Chondrocyte (in vitro differentiated cells): Measurements from ENCODE around the gene RFC5. TPM values are rescaled to one million over a fixed set of nuclear protein-coding genes. Genes with fewer than 3 reads are reported as not detected.
"Not testable (repeated sequence)": the region's sequence is repeated elsewhere in the genome, so short reads cannot be mapped to it uniquely, and the experiment has no call there.

Experiments used
- DNase-seq: peaks from one replicate; pipeline ENCODE4 v3.0.0; 2021; ENCODE audit warnings: mixed read lengths, low spot score
- H3K27ac Mint-ChIP-seq: one replicate; pipeline ENCODE4 v1.8.0; 2021; ENCODE audit warnings: mild to moderate bottlenecking, moderate library complexity, mixed read lengths; ENCODE audit not compliant: unreplicated experiment
- H3K27me3 Mint-ChIP-seq: 2 replicates; pipeline ENCODE4 v1.8.0; 2021; ENCODE audit warnings: low read depth, mixed read lengths
- H3K36me3 Mint-ChIP-seq: 2 replicates; pipeline ENCODE4 v1.8.0; 2021; ENCODE audit warnings: low read depth, mixed read lengths
- H3K4me1 Mint-ChIP-seq: 2 replicates; pipeline ENCODE4 v1.8.0; 2021; ENCODE audit warnings: low read depth, mild to moderate bottlenecking, mixed read lengths
- H3K4me3 Mint-ChIP-seq: one replicate; pipeline ENCODE4 v1.8.0; 2021; ENCODE audit warnings: mild to moderate bottlenecking, moderate library complexity, mixed read lengths; ENCODE audit not compliant: unreplicated experiment
- H3K9me3 Mint-ChIP-seq: 2 replicates; pipeline ENCODE4 v1.8.0; 2021; ENCODE audit warnings: low read depth, mixed read lengths
- total RNA-seq: library from RNA; stranded (reverse); gene quantifications from 3 replicates; pipeline ENCODE4 v1.2.1, GENCODE V29; 2021
- TF ChIP-seq, protein P1 (sequence below): fragments of 200-600 bp; sonication (generic); IDR thresholded peaks from 2 replicates; pipeline ENCODE4 v1.5.0; 2021; ENCODE audit warnings: antibody characterized with exemption, mild to moderate bottlenecking, moderate library complexity

Gene RFC5
- total RNA-seq, 1 donor from 2014 or later = 6.3 TPM

GRCh38 chr12:118013283-118013682, 3.2 kb upstream of the RFC5 start:
- H3K36me3 Mint-ChIP-seq = no peaks in the 10 kb centered on the region
- TF ChIP-seq, protein P1, sequence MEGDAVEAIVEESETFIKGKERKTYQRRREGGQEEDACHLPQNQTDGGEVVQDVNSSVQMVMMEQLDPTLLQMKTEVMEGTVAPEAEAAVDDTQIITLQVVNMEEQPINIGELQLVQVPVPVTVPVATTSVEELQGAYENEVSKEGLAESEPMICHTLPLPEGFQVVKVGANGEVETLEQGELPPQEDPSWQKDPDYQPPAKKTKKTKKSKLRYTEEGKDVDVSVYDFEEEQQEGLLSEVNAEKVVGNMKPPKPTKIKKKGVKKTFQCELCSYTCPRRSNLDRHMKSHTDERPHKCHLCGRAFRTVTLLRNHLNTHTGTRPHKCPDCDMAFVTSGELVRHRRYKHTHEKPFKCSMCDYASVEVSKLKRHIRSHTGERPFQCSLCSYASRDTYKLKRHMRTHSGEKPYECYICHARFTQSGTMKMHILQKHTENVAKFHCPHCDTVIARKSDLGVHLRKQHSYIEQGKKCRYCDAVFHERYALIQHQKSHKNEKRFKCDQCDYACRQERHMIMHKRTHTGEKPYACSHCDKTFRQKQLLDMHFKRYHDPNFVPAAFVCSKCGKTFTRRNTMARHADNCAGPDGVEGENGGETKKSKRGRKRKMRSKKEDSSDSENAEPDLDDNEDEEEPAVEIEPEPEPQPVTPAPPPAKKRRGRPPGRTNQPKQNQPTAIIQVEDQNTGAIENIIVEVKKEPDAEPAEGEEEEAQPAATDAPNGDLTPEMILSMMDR = no peak
- no peak for DNase-seq
- H3K4me1 Mint-ChIP-seq = peaks cover 17% of the 10 kb centered on the region
- H3K27me3 Mint-ChIP-seq = no peaks in the 10 kb centered on the region
- no peak overlapping the region for H3K4me3 Mint-ChIP-seq
- H3K27ac Mint-ChIP-seq = no peak overlapping the region
- H3K9me3 Mint-ChIP-seq = no peaks in the 10 kb centered on the region

- Mint-ChIP-seq H3K27me3 (no peaks in the 10 kb centered on the region), H3K27ac (no peak overlapping the region), H3K4me1 (peaks cover 17% of the 10 kb centered on the region), H3K36me3 (peaks cover 1% of the 10 kb centered on the region), H3K4me3 (peak overlapping the region; percentile 12), H3K9me3 (no peaks in the 10 kb centered on the region)
- TF ChIP-seq, protein P1 = no peak
- no peak for DNase-seq
These were observed 1.2 kb upstream of the RFC5 start for GRCh38 chr12:118015306-118015705.

DNA sequence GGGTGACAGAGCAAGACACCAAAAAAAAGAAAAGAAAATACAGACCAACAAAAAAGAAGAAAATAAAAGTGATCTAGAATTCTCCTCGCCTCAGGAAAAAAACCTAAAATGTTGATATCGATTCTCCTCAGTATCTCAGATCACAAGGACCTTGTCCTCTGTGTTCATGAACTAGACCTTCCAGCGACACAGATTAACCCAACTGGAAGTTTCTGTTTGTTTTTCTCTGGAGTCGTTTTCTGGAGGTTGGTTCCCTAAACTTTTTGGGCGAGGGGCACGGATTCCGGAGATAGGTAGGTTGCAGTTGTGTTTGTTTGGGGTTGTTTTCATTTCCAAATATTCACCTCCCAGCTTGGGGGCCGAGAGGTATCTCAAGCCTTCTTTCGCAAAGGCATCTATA, 559 bp upstream of the RFC5 start:
- Mint-ChIP-seq H3K27ac (no peak overlapping the region), H3K4me1 (peaks cover 17% of the 10 kb centered on the region), H3K27me3 (no peaks in the 10 kb centered on the region), H3K4me3 (peak overlapping the region; percentile 88), H3K36me3 (peaks cover 1% of the 10 kb centered on the region), H3K9me3 (no peaks in the 10 kb centered on the region)
- no peak for DNase-seq
- TF ChIP-seq, protein P1 = no peak

GRCh38 chr12:118017926-118018325, 1.4 kb downstream of the RFC5 start:
- Mint-ChIP-seq H3K36me3 (peaks cover 7% of the 10 kb centered on the region), H3K4me3 (no peak overlapping the region), H3K4me1 (peaks cover 17% of the 10 kb centered on the region), H3K9me3 (no peaks in the 10 kb centered on the region), H3K27me3 (no peaks in the 10 kb centered on the region), H3K27ac (no peak overlapping the region)
- DNase-seq = no peak
- TF ChIP-seq, protein P1 = no peak

DNA sequence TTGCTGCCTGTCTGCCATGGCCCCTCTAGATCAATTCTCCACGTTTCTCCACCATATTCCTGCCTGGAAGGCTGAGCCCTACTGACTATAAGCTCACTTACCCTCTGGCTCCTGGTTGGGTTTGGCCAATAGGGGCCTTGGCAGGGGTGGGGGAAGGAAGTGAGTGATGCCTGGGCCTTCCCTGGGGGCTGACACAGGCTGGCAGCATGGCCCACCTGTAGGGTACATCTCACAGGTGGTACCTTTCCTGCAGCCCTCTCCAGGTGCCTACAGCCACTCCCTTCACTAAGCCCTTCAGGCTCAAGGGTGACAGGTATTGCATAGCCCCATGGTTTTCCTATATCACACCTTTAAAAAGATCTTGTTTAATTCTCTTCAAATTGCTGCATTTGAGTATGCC, 3.5 kb downstream of the RFC5 start:
- Mint-ChIP-seq H3K27me3 (no peaks in the 10 kb centered on the region), H3K4me1 (peaks cover 17% of the 10 kb centered on the region), H3K36me3 (peaks cover 7% of the 10 kb centered on the region), H3K27ac (no peak overlapping the region), H3K9me3 (no peaks in the 10 kb centered on the region), H3K4me3 (no peak overlapping the region)
- TF ChIP-seq, protein P1 = no peak
- no peak for DNase-seq

DNA sequence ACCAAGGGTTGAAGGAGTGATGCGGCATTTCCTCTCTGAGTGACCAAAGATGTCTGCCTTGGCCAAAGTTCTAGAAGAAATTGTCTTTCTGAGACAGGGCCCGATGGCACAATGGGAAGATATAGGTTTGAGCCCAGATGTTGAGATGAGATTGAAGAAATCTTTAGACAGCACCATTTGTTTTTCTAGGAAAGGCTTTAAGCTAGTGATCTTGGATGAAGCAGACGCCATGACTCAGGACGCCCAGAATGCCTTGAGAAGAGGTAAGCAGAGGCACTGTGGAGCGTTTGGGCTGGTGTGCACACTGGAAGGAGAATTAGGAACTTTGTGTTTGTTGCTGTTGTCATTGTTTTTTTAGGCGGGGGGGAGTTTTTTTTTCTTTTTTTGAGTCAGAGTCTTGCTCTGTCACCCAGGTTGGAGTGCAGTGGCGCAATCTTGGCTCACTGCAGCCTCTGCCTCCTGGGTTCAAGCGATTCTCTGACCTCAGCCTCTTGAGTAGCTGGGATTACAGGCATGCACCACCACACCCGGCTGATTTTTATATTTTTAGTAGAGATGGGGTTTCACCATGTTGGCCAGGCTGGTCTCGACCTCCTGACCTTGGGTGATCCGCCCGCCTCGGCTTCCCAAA, 5.7 kb downstream of the RFC5 start:
- H3K9me3 Mint-ChIP-seq, H3K4me1 Mint-ChIP-seq, H3K27me3 Mint-ChIP-seq, H3K4me3 Mint-ChIP-seq, DNase-seq, H3K27ac Mint-ChIP-seq: not testable (repeated sequence)
- peaks cover 13% of the 10 kb centered on the region for H3K36me3 Mint-ChIP-seq
